ENCODE results near the gene BTN2A1.
A peak's percentile ranks its signal among the peaks of the same experiment; 100 is the strongest.

Gene BTN2A1

DNA sequence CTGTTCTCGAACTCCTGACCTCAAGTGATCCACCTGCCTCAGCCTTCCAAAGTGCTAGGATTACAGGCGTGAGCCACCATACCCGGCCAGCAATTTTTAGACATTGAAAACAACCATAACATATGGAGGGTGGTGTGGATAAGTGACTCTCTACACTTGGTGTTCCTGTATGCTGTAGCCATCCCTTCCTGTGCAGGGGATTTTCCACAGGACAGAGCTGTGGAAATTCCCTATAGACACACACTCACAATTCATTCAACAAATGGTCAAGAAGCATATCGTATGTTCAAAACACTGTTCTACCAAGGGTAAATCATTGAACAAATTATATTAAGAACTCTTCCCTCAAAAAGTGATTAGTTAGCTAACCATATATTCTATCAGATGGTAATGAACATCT is 6.3 kb downstream of the BTN2A1 start:
- TF ChIP-seq JUND (IDR thresholded peaks at IDR 0.05; ENCODE audit: low read depth): no peak
- in situ Hi-C loops (cut with HindIII; ENCODE audit: low pct_unique_long_range_greater_than_20kb, low sequenced_read_pairs): no loop called here
- no peak for DNase-seq (ENCODE audit: low read depth in 1 of 2, low spot score in 1 of 2)

DNA sequence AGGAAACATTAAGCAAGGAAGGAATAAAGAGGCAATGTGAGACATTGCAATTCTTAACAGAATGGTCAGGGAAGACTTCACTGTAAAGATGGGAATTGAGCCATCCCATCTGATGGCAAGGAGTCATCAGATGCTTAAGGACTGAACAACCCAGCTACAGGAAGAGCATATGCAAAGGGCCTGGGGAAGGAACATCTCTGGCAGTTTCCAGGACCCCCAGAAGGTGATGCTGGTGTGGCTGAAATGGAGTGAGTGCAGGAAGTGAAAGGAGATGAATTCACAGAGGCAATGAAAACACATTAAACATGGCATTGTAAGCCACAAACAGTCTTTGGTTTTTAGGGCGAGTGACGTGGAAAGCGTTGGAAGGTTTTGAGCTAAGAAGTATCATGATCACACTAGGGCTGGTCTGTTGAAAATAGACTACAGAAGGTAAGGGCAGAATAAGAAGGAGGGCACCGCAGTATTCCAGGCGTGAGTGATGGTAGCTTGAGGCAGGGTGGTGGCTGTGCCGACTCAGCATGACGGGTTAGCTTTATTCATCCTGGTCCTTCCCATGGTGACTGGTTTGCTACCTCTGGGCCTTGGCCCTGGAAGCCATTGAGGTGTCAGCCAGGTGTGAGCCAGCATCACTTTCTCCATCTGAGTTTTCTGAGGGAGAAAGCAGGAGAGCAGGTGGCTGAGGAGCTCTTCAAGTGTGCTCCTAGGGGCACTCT is 6.8 kb downstream of the BTN2A1 start:
- TF ChIP-seq JUND (IDR thresholded peaks at IDR 0.05; ENCODE audit: low read depth): no peak

DNA sequence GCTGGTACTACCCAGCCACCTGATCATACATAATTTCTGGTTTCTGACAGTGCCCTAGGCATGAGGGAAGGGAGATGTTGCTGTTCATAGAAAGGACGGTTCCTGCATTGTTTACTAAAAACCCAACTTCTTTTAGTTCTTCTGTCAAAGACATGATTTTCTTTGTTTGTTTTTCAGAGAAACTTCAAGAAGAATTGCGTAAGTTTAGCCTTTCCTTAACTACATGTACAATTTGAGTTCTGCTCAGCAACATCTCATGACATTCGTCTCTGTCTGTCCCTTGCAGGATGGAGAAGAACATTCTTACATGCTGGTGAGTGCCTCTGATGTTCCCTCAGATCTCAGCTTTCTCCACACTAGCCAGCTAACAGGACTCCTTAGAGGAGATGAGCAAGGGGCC is 8.0 kb downstream of the BTN2A1 start:
- no peak for DNase-seq (ENCODE audit: low read depth in 1 of 2, low spot score in 1 of 2)
- no peak for TF ChIP-seq JUND (IDR thresholded peaks at IDR 0.05; ENCODE audit: low read depth)
- in situ Hi-C loops (cut with HindIII; ENCODE audit: low pct_unique_long_range_greater_than_20kb, low sequenced_read_pairs): no loop called here

More for the DNA sequence above, 6.8 kb downstream of the BTN2A1 start:
- in situ Hi-C loops (cut with HindIII; ENCODE audit: low pct_unique_long_range_greater_than_20kb, low sequenced_read_pairs): no loop called here
- DNase-seq (ENCODE audit: low read depth in 1 of 2, low spot score in 1 of 2): no peak

DNA sequence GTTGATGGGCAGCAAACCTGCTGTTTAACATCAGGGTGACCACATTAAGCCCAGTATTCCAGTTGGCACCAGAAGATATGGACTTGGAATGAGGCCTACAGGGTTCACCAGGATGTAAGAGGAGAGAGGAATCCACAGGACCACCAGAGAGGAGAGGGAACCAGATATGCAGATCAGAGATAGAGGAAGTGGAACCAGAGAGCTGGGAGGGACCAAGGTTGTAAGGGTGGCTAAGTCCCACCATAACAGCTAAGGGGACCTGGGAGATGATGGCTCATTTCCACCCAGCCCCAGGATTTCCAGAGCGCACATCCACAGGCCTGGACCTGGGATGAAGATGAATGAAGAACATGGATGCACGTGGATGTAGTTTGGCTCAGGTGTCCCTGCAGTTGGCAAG is 11.1 kb downstream of the BTN2A1 start:
- in situ Hi-C loops (cut with HindIII; ENCODE audit: low pct_unique_long_range_greater_than_20kb, low sequenced_read_pairs): no loop called here
- TF ChIP-seq JUND (IDR thresholded peaks at IDR 0.05; ENCODE audit: low read depth): no peak
- no peak for DNase-seq (ENCODE audit: low read depth in 1 of 2, low spot score in 1 of 2)

DNA sequence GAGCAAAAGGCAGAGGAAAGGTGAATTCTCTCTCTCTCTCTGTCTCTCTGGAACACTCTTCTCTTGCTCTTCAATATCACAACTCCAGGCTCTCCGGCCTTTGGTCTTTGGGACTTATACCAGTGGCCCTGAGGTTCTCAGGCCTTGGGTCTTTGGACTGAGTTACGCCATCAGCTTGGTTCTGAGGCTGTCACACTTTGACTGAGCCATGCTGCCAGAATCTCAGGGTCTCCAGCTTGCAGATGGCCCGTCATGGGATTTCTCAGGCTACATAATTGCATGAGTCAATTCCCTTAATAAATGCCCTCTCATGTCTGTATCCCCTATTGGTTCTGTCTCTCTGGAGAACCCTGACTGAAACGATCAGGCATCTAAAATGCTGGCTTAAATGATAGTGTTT is 12.9 kb downstream of the BTN2A1 start:
- in situ Hi-C loops (cut with HindIII; ENCODE audit: low pct_unique_long_range_greater_than_20kb, low sequenced_read_pairs): no loop called here
- no peak for DNase-seq (ENCODE audit: low read depth in 1 of 2, low spot score in 1 of 2)
- TF ChIP-seq JUND (IDR thresholded peaks at IDR 0.05; ENCODE audit: low read depth): no peak

DNA sequence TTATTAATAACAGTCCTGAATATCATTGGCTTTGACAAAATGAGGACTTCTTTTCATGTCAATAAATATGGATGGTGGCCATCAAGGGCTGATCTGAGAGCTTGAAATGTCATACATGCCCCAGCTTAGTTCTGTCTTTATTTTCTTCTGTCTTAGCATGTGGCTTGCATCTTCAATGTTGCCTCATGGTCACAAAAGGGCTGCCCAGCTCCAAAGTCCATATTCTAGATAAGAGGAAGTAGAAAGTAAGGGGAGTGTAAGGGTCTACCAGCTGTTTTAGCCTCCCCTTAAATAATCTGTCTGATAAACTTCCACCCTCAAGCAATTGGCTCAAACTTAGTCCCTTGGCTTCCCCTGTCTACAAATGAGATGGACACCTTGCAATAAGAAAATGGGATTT is 14.2 kb downstream of the BTN2A1 start:
- no peak for DNase-seq (ENCODE audit: low read depth in 1 of 2, low spot score in 1 of 2)
- in situ Hi-C loops (cut with HindIII; ENCODE audit: low pct_unique_long_range_greater_than_20kb, low sequenced_read_pairs): no loop called here
- no peak for TF ChIP-seq JUND (IDR thresholded peaks at IDR 0.05; ENCODE audit: low read depth)

DNA sequence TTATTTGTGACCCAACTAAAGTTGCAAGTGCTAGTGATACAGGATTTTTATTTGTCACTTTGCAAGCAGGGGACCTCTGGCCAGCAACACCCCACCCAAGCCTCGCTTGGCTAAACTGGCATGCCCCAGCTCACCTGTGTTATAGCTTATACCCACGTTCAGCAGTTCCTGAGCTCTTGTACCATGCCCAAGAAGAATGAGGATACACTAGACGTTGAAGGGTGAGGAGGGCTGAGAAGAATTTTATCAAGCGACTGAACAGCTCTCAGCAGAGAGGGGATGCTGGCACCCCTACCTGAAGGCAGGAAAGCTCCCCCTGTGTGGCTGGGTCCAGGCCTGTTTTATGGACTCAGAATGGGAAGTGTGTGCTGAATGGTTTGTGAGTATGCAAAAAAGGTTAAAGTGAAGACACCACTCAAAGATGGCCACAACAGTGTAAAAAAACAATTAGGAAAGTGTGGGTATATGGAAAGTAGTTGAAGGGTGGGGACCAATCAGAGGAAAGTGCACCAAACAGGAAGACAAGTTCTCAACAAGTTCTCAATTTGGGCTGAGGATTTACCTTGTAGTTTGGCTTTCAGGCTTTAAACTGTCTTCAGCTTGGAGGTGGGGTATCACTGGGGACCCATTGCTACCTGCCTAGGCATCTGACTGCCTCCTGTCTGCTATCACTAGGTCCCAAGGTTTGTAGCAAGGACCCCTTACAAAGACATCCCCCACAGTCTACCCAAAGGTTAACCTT is 15.0 kb downstream of the BTN2A1 start:
- no peak for TF ChIP-seq JUND (IDR thresholded peaks at IDR 0.05; ENCODE audit: low read depth)
- in situ Hi-C loops (cut with HindIII; ENCODE audit: low pct_unique_long_range_greater_than_20kb, low sequenced_read_pairs): no loop called here
- no peak for DNase-seq (ENCODE audit: low read depth in 1 of 2, low spot score in 1 of 2)

DNA sequence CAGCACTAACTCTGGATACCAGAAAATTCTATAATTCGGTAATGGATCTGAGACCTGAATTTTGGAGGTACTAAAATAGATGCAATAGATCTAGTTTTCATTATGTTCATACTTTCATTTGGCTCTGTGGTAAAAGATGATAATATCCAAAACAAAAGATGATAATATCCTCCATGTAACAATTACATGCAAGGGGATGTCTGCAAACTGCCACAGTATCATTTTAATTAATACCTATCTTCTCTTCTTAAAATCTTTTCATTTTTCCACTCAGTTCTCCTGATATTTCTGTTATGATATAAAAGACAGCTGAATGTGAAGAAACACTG is 15.6 kb downstream of the BTN2A1 start:
- TF ChIP-seq JUND (IDR thresholded peaks at IDR 0.05; ENCODE audit: low read depth): no peak
- in situ Hi-C loops (cut with HindIII; ENCODE audit: low pct_unique_long_range_greater_than_20kb, low sequenced_read_pairs): no loop called here
- DNase-seq (ENCODE audit: low read depth in 1 of 2, low spot score in 1 of 2): no peak

DNA sequence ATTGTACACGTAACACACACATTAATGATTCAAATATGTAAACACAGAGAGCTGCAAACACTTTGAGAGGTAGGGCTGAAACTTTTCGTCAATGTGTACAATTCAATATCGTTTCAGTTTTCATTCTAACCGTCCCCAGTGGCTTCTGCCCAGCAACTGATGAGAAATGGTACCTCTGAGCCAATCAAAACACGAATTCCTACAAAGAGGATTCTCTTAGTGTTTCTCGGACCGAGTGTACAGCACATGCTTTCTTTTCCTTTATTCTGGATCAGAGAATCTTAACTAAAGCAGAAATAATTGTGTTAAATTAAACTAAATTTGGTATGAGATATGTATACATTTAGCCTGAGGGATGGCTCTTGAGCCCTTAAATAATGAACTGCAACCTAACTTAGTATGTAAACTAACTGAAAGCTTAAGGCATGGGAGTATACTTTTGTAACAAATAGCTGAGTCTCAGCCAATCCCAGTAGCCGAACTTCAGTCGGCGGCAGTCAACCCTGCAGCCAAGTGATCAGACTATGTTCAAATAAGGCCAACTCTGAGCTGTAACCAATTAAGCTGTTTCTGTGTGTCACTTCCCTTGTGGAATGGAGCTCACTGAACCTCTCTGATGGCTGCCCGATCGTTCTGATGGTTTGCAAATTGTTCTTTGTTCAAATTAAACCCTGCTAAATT is 16.1 kb downstream of the BTN2A1 start:
- DNase-seq (ENCODE audit: low read depth in 1 of 2, low spot score in 1 of 2): peak; percentile 76 to 92
- no peak for TF ChIP-seq JUND (IDR thresholded peaks at IDR 0.05; ENCODE audit: low read depth)
- in situ Hi-C loops (cut with HindIII; ENCODE audit: low pct_unique_long_range_greater_than_20kb, low sequenced_read_pairs): no loop called here

DNA sequence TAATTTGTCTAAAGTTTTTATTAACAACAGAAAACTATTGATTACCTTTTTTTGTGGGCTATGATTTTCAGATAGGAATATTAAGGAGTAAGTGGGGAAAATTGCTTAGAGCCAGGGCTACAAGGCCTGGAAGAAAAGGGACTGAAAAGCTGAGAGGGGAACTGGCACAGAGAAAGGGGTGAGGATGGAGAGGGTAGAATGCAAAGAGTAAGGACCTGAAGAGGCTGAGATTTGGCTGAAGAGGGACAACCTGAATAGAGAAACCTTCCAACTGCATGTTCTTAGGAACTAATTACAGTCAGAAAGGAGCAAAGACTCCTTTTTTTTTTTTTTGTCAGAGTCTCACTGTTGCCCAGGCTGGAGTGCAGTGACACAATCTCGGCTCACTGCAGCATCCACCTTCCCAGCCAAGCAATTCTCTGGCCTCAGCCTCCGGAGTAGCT is 16.7 kb downstream of the BTN2A1 start:
- no peak for TF ChIP-seq JUND (IDR thresholded peaks at IDR 0.05; ENCODE audit: low read depth)
- no peak for DNase-seq (ENCODE audit: low read depth in 1 of 2, low spot score in 1 of 2)
- in situ Hi-C loops (cut with HindIII; ENCODE audit: low pct_unique_long_range_greater_than_20kb, low sequenced_read_pairs): no loop called here

DNA sequence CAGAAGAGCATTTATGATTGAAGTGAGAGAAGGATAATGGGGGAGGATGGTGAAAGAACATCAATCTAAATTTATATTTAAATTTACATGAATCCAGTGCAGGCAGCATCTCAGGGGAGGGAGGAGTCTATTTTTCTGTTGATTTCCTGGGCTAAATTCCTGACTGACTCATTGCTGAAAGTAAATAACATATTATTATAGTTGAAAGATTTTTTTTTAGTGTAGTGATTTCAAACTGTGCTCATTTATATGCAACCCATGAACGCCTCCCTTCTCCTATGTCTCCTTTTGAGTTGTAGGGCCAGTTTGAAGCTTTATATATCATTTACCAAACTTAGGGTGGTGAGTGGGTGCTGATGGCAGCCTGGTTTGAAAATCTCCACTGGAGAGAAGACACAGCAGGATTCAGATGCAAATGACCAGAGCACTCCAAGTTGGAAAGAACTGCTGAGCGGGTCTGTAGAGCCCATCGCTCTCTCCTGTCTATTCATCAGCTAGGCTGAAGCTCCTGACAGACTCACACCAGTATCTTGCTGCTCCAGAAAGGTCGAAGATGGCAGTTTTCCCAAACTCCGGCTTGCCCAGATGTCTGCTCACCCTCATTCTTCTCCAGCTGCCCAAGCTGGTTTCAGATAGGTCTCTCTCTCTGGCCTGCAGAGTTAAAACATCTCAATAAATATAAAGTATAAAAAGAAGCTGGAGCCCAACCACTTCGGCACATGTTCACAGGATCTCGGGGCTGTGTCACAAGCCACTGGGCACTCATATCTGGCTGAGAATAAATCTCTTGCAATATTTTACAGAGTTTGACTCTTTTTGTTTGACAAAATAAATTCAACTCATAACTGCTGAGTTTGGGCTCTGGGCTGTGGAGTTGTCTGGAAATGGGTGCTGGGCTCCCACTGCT is 18.3 kb downstream of the BTN2A1 start:
- no peak for TF ChIP-seq JUND (IDR thresholded peaks at IDR 0.05; ENCODE audit: low read depth)
- DNase-seq (ENCODE audit: low read depth in 1 of 2, low spot score in 1 of 2): no peak
- in situ Hi-C loops (cut with HindIII; ENCODE audit: low pct_unique_long_range_greater_than_20kb, low sequenced_read_pairs): no loop called here

DNA sequence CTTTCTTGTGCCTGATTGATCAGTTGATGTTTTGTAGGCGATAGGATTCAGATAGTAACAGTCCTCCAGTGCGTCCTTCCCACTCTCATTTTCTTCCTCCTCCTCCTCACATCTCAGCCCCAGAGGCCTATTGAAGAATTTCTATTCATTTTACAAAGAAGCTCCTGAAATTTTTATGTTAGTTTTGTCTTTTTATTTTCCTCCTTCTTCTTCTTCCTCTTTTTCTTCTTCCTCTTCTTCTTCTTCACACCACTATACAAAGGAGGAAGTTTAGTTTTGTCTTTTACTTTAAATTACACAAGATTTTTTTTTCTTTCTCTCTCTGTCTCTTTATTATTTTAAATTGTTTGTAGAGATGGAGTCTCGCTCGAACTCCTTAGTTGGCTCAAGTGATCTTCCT is 19.1 kb downstream of the BTN2A1 start:
- in situ Hi-C loops (cut with HindIII; ENCODE audit: low pct_unique_long_range_greater_than_20kb, low sequenced_read_pairs): no loop called here

More for the DNA sequence above, 19.1 kb downstream of the BTN2A1 start:
- TF ChIP-seq JUND (IDR thresholded peaks at IDR 0.05; ENCODE audit: low read depth): no peak
- DNase-seq (ENCODE audit: low read depth in 1 of 2, low spot score in 1 of 2): no peak
